Measurements from ENCODE around the gene PIEZO2. TPM values are rescaled to one million over a fixed set of nuclear protein-coding genes. Genes with fewer than 3 reads are reported as not detected.
A peak's percentile ranks its signal among the peaks of the same experiment; 100 is the strongest.

Gene PIEZO2
- 268 and 271 TPM in 2 replicates for total RNA-seq

GRCh38 chr18:11149441-11150270 lies at the start of gene PIEZO2:
Gene PIEZO2, minus strand, starts transcription at chr18:11149569. Its CDS starts 981 bp downstream, at chr18:11148588.

Small RNA genes within 50 kb of the gene (small RNA-seq; reads per million reads assigned to genes)
- gene AP001180.3 (not detected), gene AP001180.5 (not detected), gene MIR6788 (0.53 reads per million, percentile 14 among the genes with 10 or more reads in this experiment)

Measured in articular chondrocyte of knee joint (primary cell).